SHP77 (cell line): ENCODE measurements around the gene HOXD8.
A peak's percentile ranks its signal among the peaks of the same experiment; 100 is the strongest.

Source experiments
- DNase-seq, 2 experiments: peaks; one replicate each; lab custom pipeline; 2025; lab: John Stamatoyannopoulos, UW

The HOXD8 gene

DNA sequence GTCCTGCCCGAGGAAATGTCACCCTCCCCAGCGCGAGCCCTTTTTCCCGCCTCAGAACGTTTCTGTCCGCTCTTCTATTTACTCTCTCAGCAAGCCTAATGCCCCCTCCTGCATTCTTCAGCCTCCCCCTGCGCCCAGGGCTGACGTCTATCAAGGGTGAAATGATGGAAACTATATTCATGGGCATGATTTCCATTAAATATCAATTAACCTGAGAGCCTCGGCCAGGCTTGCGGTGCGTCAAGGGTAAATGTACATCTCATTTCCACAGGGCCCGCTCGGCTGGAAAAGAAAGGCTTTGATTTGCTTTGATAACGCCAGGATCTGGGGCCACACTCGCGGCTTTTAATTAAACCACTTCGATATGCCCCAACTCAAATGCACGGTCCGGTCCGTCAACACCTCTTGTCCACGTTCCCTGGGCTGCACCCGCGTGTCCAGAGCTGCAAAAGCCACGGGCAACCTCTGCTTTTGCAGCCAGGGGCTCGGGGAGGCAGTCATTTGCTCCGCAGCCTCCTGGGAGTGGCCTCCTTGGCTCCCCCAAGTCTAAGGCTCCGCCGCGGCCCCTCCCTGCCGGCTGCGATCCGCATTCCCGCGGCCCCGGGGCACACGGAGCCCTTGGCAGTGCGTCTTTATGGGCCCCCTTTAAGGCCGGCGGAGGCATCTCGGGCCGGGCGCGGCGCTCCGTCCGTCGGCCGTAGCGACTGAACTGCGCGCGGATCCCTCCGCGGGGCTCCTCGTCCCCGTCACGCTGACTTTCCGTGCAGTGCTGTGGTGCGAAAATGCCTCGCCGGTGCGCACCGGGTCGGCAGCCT is at the start of gene HOXD8:
HOXD8 (plus strand) TSS at position 724 of the 815 bp plus-strand sequence. CDS start 662 bp downstream, outside the sequence.
- DNase-seq: peak; percentile 50 to 61

DNA sequence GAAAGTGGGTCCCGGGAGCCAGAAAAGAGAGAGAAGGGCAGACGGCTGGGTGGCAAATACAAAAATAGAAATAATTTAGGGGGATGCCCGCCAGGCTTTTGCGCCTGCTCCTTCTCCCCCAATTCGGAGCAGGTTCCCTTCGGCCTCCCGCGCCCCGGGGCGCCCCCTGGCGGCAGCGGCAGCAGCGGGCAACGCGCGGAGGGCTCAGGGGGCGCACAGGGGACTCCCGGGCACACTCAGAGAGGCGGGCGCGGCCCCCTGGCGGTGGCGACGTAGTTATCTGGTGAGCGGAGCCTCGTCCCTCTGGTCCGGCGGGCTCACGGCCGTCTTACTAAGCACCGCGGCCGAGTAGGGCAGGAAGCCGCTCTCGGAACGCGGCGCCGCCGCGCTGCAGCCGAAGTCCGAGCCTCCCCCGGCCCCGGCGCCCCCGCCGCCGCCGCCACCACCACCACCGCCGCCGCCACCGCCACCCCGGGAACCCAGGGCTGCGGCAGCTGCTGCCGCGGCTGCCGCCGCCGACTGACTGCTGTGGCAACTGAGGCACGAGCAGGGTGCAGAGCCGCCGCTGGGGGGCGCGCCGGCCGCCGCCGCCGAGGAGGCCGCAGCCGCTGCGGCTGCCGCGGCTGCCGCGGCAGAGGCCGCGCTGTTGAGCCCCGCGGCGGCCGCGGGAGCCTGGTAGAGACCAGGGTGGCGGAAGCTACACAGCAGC is 49.5 kb upstream of the HOXD8 start:
- DNase-seq: no peak

- no peak for DNase-seq
Measured at GRCh38 chr2:176080540-176081375, 48.7 kb upstream of the HOXD8 start.

- no peak for DNase-seq
Measured at GRCh38 chr2:176081376-176081836, 48.1 kb upstream of the HOXD8 start.

DNA sequence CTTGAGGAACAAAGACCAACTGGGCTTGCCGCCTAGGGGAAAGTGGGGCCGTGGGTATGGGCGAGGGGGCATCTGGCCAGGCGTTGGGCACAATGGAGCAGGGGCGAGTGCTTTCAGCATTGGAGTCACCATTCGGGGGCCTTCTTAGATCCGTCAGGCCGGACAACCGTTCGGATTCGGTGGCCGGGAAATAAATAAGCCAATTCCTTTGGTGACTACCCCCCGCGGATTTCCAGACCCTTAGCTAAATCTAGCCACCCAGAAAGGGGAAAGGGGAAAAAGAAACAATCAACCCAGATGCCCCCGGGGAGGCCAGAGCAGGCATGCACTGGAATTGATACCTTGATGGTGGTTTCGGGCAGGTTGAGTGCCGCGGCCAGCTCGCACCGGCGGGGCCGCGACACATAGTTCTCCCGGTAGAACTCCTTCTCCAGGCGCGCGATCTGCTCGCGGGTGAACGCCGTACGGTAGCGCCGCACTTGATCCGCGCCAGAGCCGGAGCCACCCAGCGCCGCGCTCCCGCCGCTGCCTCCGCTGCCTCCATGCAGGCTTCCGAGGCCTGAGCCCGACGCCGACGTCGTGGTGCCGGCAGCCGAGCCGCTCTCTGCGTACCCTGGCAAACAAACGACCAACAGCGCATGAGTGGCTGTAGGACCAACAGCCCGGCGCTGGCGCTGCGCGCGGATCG is 47.5 kb upstream of the HOXD8 start:
- DNase-seq: no peak

- no peak for DNase-seq
Measured at GRCh38 chr2:176082525-176082823, 47.0 kb upstream of the HOXD8 start.

GRCh38 chr2:176082824-176083751 is 46.4 kb upstream of the HOXD8 start:
- no peak for DNase-seq

DNA sequence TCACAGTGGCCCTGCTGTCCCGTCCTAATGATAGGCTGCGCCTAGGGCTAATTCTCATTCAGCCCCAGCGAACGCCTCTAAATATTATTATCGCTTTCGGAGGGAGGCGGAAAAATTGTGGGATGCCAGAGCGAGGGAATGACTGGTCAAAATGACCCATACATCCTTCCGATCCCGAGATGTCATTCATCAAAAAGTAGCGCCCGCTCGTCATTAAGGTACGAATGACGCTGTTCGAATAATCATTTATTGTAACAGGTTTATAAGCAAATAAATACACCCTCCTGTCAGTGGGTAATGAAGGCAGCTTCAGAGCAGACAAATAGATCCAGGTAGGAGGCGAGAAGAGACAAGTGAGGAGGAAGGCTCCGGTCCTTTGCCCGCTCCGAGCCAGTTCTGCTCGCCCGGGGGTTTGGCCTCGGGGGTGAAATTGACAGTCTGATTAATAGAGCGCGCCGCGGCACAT is 45.7 kb upstream of the HOXD8 start, which contains the start of gene EVX2:
EVX2 (minus strand) TSS at position 167 of the 466 bp plus-strand sequence. CDS start 186 bp downstream, outside the sequence.
- no peak for DNase-seq

GRCh38 chr2:176084611-176085119 is 44.8 kb upstream of the HOXD8 start:
- no peak for DNase-seq

DNA sequence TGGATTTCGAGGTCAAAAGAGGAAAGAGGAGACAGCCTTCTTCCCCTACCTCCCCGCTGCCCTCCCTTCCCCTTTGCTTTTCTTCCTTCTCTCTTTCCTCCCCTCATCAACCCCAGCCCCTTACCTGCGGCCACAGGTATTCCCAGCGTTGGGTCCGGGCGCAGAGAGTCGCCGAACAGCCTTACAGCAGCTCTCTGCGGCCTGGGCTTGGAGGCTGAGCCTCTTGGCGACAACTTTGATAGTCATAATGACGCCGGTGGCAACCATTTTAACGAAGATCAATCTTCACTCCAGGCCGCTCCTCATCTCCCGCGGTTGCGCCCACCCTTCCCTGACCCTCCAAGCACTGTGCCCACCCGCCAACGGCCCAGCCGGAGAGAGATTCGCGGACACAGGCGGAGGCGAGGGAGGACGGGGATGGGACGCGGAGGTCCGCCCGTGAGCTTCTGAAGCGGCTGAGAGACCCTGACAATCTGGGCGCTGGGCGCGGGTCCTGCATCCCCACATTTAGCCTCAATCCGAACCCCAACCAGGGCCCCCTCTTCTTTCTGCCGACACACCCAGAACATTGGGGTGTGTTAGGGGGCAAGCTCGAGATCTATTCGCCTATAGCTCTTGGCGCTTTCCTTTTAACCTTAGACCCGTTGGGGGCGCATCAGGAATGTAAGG is 44.3 kb upstream of the HOXD8 start:
- DNase-seq: no peak

DNA sequence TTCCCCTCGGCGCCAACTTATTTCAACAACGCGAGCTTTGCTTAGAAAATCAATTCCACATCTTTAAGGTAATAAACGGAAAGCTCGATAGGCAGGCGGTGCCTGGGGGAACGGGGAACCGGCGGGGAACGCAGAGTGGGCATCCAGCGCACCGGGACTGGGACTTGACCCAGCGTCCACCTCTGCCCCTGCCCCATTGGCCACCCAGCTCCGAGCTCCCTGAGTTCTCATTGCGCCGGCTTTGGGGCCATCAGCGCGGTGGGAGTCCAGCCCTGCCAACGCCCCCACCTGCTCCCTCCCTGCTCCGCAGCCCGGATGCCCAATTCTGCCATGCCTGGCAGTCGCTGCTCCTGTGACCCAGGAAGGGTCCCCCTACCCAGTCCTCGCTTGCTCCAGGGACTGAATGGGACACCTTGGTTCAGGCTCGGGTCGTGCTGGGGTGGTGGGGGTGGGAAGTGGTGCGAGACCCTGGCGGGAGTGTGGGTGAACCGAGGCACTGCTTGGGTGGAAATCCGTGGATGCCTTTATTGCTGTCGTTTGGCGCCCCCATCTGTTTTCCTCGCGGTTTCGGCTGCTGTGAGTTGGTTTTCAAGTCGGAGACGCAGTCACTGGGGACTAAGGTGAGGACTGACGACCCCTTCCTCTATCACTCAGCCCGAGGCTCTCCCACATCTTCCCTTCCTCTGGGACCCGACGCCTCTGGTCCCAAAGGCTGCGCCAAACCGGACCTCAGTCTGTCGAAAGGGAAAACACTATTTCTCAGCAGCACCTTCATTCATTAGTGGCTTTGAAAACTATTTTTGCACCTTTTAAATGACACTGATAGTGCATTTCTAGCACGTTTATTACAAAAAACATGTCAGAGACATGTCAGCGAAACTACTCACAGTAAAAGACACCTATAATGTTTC is 43.4 kb upstream of the HOXD8 start:
- DNase-seq: peak; percentile 14 to 47

GRCh38 chr2:176087330-176088047 is 42.0 kb upstream of the HOXD8 start:
- no peak for DNase-seq

DNA sequence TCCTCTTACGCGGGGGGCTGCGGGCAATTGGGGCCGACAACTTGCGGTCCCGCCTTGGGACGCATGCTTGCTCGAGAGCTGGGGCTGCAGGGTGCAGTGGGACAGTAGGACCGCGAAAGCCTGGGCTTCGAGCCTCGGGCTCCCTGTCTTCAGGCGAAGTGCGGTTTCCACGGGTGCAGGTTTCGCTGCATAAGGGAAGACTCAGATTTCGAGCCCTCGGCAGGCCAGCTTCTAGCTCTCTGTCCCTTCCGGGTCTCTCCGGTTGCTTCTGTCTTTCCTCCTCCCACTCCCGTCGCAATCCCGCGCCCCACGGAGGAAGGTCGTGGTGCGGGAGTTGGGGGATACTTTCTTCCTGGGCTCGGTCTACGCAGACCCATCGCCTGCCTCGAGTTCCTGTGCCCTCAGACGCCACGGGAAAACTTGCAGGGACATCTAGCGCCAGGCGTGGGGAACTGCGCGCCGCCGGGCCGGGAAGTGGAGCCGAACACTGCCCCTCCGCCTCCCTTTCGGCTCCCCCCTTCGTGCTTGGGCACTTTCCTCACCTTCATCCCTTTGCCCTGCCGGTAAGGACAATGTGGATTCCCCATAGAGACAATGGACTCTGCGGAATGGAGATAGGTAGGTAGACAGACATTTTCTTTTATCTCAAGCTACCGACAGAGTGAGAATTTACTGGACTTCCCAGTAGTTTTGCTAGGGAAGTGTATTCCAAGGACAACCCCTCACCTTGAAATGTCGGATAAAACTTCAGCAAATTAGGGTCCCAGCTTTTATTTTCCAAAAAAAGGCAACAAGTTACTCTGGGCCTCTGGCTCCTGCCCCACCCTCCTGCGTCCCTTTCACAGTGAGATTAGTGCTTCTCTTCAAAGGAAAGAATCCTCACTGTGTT is 41.2 kb upstream of the HOXD8 start:
- DNase-seq: peak; percentile 21 to 55

DNA sequence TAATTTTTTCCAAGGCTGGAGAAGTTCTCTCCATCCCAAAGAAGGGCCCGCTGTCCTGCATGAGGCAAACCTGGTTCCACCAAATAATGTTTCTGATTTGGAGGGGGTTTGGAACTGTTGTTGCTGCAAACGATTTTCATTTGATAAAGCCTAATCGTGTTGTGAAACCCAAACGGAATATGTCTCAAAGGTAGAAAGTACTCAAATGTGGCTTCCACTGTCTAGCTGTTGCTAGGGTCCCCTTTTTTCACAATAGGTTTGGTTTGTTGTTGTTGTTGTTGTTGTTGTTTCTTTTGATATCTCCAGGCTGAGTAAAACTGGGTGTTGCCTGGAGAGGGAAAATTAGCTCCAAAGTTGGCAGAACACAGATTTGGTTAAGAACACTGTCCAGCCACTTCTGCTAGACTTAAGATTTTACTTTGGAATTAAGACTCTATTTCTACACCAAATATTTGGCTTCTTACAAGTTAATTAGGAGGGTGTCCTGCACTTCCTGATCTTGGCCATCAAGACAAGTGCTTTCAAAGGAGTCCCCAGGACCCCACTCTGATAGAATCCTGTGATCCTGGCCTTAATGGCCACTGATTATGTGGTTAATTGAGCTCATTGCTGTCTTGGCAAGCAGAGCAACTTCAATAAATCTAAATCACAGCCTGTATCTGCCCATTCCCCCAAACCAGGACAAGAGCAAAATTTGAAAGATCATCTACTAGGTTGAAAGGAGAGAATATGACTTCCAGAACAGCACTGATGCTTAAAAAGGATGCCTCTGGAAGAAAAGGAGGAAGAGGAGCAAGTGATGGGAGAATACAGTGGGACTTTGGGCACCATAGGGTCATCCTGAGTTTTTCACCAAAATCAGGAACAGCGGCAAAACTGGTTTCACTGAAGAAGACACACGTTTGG is 40.3 kb upstream of the HOXD8 start:
- no peak for DNase-seq

DNA sequence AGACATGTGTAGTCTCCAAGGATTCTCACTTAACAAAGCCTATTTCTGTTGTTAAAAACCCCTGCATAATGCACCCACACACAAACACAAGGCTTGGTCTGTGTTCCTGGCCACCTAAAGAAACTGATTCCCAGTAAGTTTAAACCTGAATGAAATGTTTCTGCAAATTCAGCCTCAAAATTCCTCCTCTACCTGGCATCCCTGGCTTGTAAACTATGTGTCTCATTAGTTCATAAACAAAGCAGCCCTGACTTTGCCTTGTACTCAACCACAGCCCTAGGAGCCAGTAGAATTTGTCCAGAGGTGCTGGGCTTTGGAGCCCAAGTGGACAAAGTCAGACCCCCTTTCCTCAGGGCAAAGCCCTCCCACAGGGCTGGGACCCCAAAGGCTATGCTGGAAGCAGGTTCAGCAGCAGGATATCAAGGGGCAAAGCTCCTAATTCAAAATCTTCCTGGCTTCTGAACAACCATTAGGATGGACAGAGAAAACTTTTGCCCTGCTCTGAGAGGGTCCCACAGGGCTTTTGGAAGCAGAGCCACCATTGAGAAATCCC is 39.6 kb upstream of the HOXD8 start:
- no peak for DNase-seq

GRCh38 chr2:176090862-176091261 is 38.6 kb upstream of the HOXD8 start:
- no peak for DNase-seq
